ENCODE data around the gene TNFRSF18.

TNFRSF18 gene

GRCh38 chr1:1227386-1227785 lies 21.0 kb upstream of the TNFRSF18 start:
- no peak overlapping the region for H3K23ac ChIP-seq (ENCODE audit: low read length)
- WGBS (ENCODE audit: extremely low coverage, insufficient coverage, insufficient read length) = no CpG with 5 or more reads among the region's 25 CpGs

GRCh38 chr1:1226566-1227362 lies 20.4 kb upstream of the TNFRSF18 start:
- no peak overlapping the region for H3K9ac ChIP-seq (ENCODE audit: low read length)
- no peak overlapping the region for H2AFZ ChIP-seq (ENCODE audit: insufficient read depth, low read length, poor library complexity)

More at GRCh38 chr1:1227386-1227785, 21.0 kb upstream of the TNFRSF18 start:
- no peak overlapping the region for H3K4me3 ChIP-seq (ENCODE audit: low read depth, low read length)
- H3K27ac ChIP-seq (ENCODE audit: low read depth, low read length) = no peak overlapping the region
- peaks cover 8% of the 10 kb centered on the region for H3K79me1 ChIP-seq (ENCODE audit: low read length)
- no peak overlapping the region for H2BK12ac ChIP-seq (ENCODE audit: low read length)
- peaks cover 6 to 7% of the 10 kb centered on the region in 2 experiments for H3K4me1 ChIP-seq (ENCODE audit: control insufficient read depth in 1 of 2, insufficient read depth in 2 of 2, low read length in 2 of 2)
- H3K14ac ChIP-seq (ENCODE audit: low read length) = no peak overlapping the region
- no peak overlapping the region for H3K9ac ChIP-seq (ENCODE audit: low read length)
- no peak for DNase-seq
- no peaks in the 10 kb centered on the region for H3K27me3 ChIP-seq (ENCODE audit: insufficient read depth, low read length)
- H3K9me3 ChIP-seq (ENCODE audit: insufficient read depth, low read depth, low read length) = peaks cover 6% of the 10 kb centered on the region
- H3K18ac ChIP-seq (ENCODE audit: low read length) = no peak overlapping the region
- H3K79me2 ChIP-seq (ENCODE audit: control insufficient read depth, insufficient read depth, low read length, poor library complexity) = peaks cover 8% of the 10 kb centered on the region
- no peak overlapping the region for H4K8ac ChIP-seq (ENCODE audit: low read depth, low read length)
- H2BK120ac ChIP-seq (ENCODE audit: insufficient read depth, low read length, poor library complexity) = no peak overlapping the region
- no peak overlapping the region for H2BK5ac ChIP-seq (ENCODE audit: low read depth, low read length, poor library complexity)
- H4K91ac ChIP-seq (ENCODE audit: low read depth, low read length) = no peak overlapping the region
- H4K12ac ChIP-seq (ENCODE audit: low read depth, low read length) = no peak overlapping the region
- no peak overlapping the region for H2AK5ac ChIP-seq (ENCODE audit: low read length)
- no peak overlapping the region for H3K4ac ChIP-seq (ENCODE audit: low read depth, low read length)
- H3K4me2 ChIP-seq (ENCODE audit: low read length) = no peak overlapping the region
- peaks cover 54 to 66% of the 10 kb centered on the region in 2 experiments for H3K36me3 ChIP-seq (ENCODE audit: control insufficient read depth in 1 of 2, insufficient read depth in 2 of 2, low read length in 2 of 2)
- no peak overlapping the region for H2AFZ ChIP-seq (ENCODE audit: insufficient read depth, low read length, poor library complexity)

GRCh38 chr1:1225913-1226312 lies 19.5 kb upstream of the TNFRSF18 start:
- H3K4ac ChIP-seq (ENCODE audit: low read depth, low read length) = no peak overlapping the region
- H3K4me3 ChIP-seq (ENCODE audit: low read depth, low read length) = peak overlapping the region; percentile 28
- no peak overlapping the region for H2BK120ac ChIP-seq (ENCODE audit: insufficient read depth, low read length, poor library complexity)
- H3K27ac ChIP-seq (ENCODE audit: low read depth, low read length) = no peak overlapping the region
- H2AK5ac ChIP-seq (ENCODE audit: low read length) = no peak overlapping the region
- peaks cover 68 to 79% of the 10 kb centered on the region in 2 experiments for H3K36me3 ChIP-seq (ENCODE audit: control insufficient read depth in 1 of 2, insufficient read depth in 2 of 2, low read length in 2 of 2)
- H4K12ac ChIP-seq (ENCODE audit: low read depth, low read length) = no peak overlapping the region
- no CpG with 5 or more reads among the region's 18 CpGs for WGBS (ENCODE audit: extremely low coverage, insufficient coverage, insufficient read length)
- no peak overlapping the region for H3K23ac ChIP-seq (ENCODE audit: low read length)
- no peak overlapping the region for H3K4me2 ChIP-seq (ENCODE audit: low read length)
- no peak overlapping the region for H2BK12ac ChIP-seq (ENCODE audit: low read length)
- H3K18ac ChIP-seq (ENCODE audit: low read length) = no peak overlapping the region
- H3K4me1 ChIP-seq (ENCODE audit: control insufficient read depth in 1 of 2, insufficient read depth in 2 of 2, low read length in 2 of 2) = peaks cover 3% of the 10 kb centered on the region in 2 experiments
- no peak overlapping the region for H3K9ac ChIP-seq (ENCODE audit: low read length)
- no peak overlapping the region for H4K91ac ChIP-seq (ENCODE audit: low read depth, low read length)
- no peaks in the 10 kb centered on the region for H3K79me2 ChIP-seq (ENCODE audit: control insufficient read depth, insufficient read depth, low read length, poor library complexity)
- H3K79me1 ChIP-seq (ENCODE audit: low read length) = no peaks in the 10 kb centered on the region
- H3K14ac ChIP-seq (ENCODE audit: low read length) = no peak overlapping the region
- H3K9me3 ChIP-seq (ENCODE audit: insufficient read depth, low read depth, low read length) = peaks cover 6% of the 10 kb centered on the region
- H2BK5ac ChIP-seq (ENCODE audit: low read depth, low read length, poor library complexity) = no peak overlapping the region
- no peak for DNase-seq
- no peak overlapping the region for H4K8ac ChIP-seq (ENCODE audit: low read depth, low read length)
- H3K27me3 ChIP-seq (ENCODE audit: insufficient read depth, low read length) = no peaks in the 10 kb centered on the region
- no peak overlapping the region for H2AFZ ChIP-seq (ENCODE audit: insufficient read depth, low read length, poor library complexity)

More at GRCh38 chr1:1226566-1227362, 20.4 kb upstream of the TNFRSF18 start:
- H3K79me2 ChIP-seq (ENCODE audit: control insufficient read depth, insufficient read depth, low read length, poor library complexity) = peaks cover 8% of the 10 kb centered on the region
- no peak overlapping the region for H4K12ac ChIP-seq (ENCODE audit: low read depth, low read length)
- no peak overlapping the region for H3K18ac ChIP-seq (ENCODE audit: low read length)
- H2BK5ac ChIP-seq (ENCODE audit: low read depth, low read length, poor library complexity) = no peak overlapping the region
- no peak overlapping the region for H3K4ac ChIP-seq (ENCODE audit: low read depth, low read length)
- H3K4me2 ChIP-seq (ENCODE audit: low read length) = no peak overlapping the region
- no peaks in the 10 kb centered on the region for H3K27me3 ChIP-seq (ENCODE audit: insufficient read depth, low read length)
- H2BK12ac ChIP-seq (ENCODE audit: low read length) = no peak overlapping the region
- no peak overlapping the region for H4K8ac ChIP-seq (ENCODE audit: low read depth, low read length)
- peaks cover 6% of the 10 kb centered on the region for H3K9me3 ChIP-seq (ENCODE audit: insufficient read depth, low read depth, low read length)
- H3K4me1 ChIP-seq (ENCODE audit: control insufficient read depth in 1 of 2, insufficient read depth in 2 of 2, low read length in 2 of 2) = peaks cover 5 to 6% of the 10 kb centered on the region in 2 experiments
- H4K91ac ChIP-seq (ENCODE audit: low read depth, low read length) = no peak overlapping the region
- no peak overlapping the region for H2BK120ac ChIP-seq (ENCODE audit: insufficient read depth, low read length, poor library complexity)
- H3K4me3 ChIP-seq (ENCODE audit: low read depth, low read length) = peak overlapping the region; percentile 36
- WGBS (ENCODE audit: extremely low coverage, insufficient coverage, insufficient read length) = no CpG with 5 or more reads among the region's 44 CpGs
- peaks cover 7% of the 10 kb centered on the region for H3K79me1 ChIP-seq (ENCODE audit: low read length)
- no peak overlapping the region for H3K23ac ChIP-seq (ENCODE audit: low read length)
- H3K36me3 ChIP-seq (ENCODE audit: control insufficient read depth in 1 of 2, insufficient read depth in 2 of 2, low read length in 2 of 2) = peaks cover 60 to 72% of the 10 kb centered on the region in 2 experiments
- H3K14ac ChIP-seq (ENCODE audit: low read length) = no peak overlapping the region
- H2AK5ac ChIP-seq (ENCODE audit: low read length) = no peak overlapping the region
- H3K27ac ChIP-seq (ENCODE audit: low read depth, low read length) = no peak overlapping the region
- DNase-seq = no peak

- Histone ChIP-seq H3K4me2 (ENCODE audit: low read length) (no peak overlapping the region), H2AK5ac (ENCODE audit: low read length) (no peak overlapping the region), H3K4me3 (ENCODE audit: low read depth, low read length) (no peak overlapping the region), H2BK12ac (ENCODE audit: low read length) (no peak overlapping the region), H4K91ac (ENCODE audit: low read depth, low read length) (no peak overlapping the region), H3K27me3 (ENCODE audit: insufficient read depth, low read length) (no peaks in the 10 kb centered on the region), H3K23ac (ENCODE audit: low read length) (no peak overlapping the region), H3K4ac (ENCODE audit: low read depth, low read length) (no peak overlapping the region), H3K79me1 (ENCODE audit: low read length) (no peaks in the 10 kb centered on the region), H3K4me1 (ENCODE audit: control insufficient read depth in 1 of 2, insufficient read depth in 2 of 2, low read length in 2 of 2) (no peaks in the 10 kb centered on the region), H4K8ac (ENCODE audit: low read depth, low read length) (no peak overlapping the region), H3K9ac (ENCODE audit: low read length) (no peak overlapping the region), H3K27ac (ENCODE audit: low read depth, low read length) (no peak overlapping the region), H2BK5ac (ENCODE audit: low read depth, low read length, poor library complexity) (no peak overlapping the region), H3K79me2 (ENCODE audit: control insufficient read depth, insufficient read depth, low read length, poor library complexity) (no peaks in the 10 kb centered on the region), H2BK120ac (ENCODE audit: insufficient read depth, low read length, poor library complexity) (no peak overlapping the region), H3K9me3 (ENCODE audit: insufficient read depth, low read depth, low read length) (peaks cover 6% of the 10 kb centered on the region), H3K36me3 (ENCODE audit: control insufficient read depth in 1 of 2, insufficient read depth in 2 of 2, low read length in 2 of 2) (peaks cover 74 to 85% of the 10 kb centered on the region in 2 experiments), H4K12ac (ENCODE audit: low read depth, low read length) (no peak overlapping the region), H3K18ac (ENCODE audit: low read length) (no peak overlapping the region), H2AFZ (ENCODE audit: insufficient read depth, low read length, poor library complexity) (no peak overlapping the region), H3K14ac (ENCODE audit: low read length) (no peak overlapping the region)
- DNase-seq = no peak
- no CpG with 5 or more reads among the region's 34 CpGs for WGBS (ENCODE audit: extremely low coverage, insufficient coverage, insufficient read length)
These were observed 18.9 kb upstream of the TNFRSF18 start for GRCh38 chr1:1225238-1225845.
